CD14-positive monocyte (primary cell): Measurements from ENCODE around the gene GRK1. TPM values are rescaled to one million over a fixed set of nuclear protein-coding genes. Genes with fewer than 3 reads are reported as not detected.

Experiments
- DNase-seq, 3 donors: peaks; one replicate each; pipeline ENCODE4 v3.0.0-alpha.2; 2011 to 2022
- H2AFZ ChIP-seq: 2 replicates; pipeline ENCODE4 v1.6.0; 2012; ENCODE audit warnings: mild to moderate bottlenecking, low read depth, low read length, inconsistent platforms; ENCODE audit not compliant: insufficient read depth, poor library complexity, severe bottlenecking
- H3K27ac ChIP-seq, 2 donors: 1 replicate in 1 of 2; 2 replicates in 1 of 2; pipeline ENCODE4 v1.5.1; 2012 to 2013; ENCODE audit warnings: low read length in 2 of 2, control low read depth in 1 of 2, inconsistent platforms in 1 of 2, low read depth in 1 of 2, mild to moderate bottlenecking in 1 of 2
- H3K27me3 ChIP-seq, 2 donors: one replicate each; pipeline versions ENCODE4 v1.6.0 to v1.6.1; 2011 to 2013; ENCODE audit warnings: low read length in 2 of 2; ENCODE audit not compliant: control insufficient read depth in 2 of 2, insufficient read depth in 2 of 2
- H3K36me3 ChIP-seq, 2 donors: replicated peaks in 1 of 2; 1 replicate in 1 of 2; 2 replicates in 1 of 2; pipeline versions ENCODE4 v1.5.1 to v1.6.1; 2012 to 2013; ENCODE audit warnings: low read length in 2 of 2, control low read depth in 1 of 2, inconsistent platforms in 1 of 2, mild to moderate bottlenecking in 1 of 2; ENCODE audit not compliant: insufficient read depth in 2 of 2, control insufficient read depth in 1 of 2
- H3K4me1 ChIP-seq, 2 donors: 1 replicate in 1 of 2; 2 replicates in 1 of 2; pipeline versions ENCODE4 v1.5.1 to v1.6.1; 2012 to 2013; ENCODE audit warnings: low read length in 2 of 2, control low read depth in 1 of 2, inconsistent platforms in 1 of 2, mild to moderate bottlenecking in 1 of 2, moderate library complexity in 1 of 2; ENCODE audit not compliant: insufficient read depth in 2 of 2, control insufficient read depth in 1 of 2
- H3K4me2 ChIP-seq: replicated peaks from 2 replicates; pipeline ENCODE3; 2012; ENCODE audit warnings: low read length, moderate library complexity, mild to moderate bottlenecking; ENCODE audit not compliant: poor library complexity, severe bottlenecking; ENCODE audit errors: extremely low read depth
- H3K4me3 ChIP-seq, 3 experiments: fragments of 200-600 bp in 1 of 3; sonication (generic) in 1 of 3; replicated peaks in 1 of 3; 1 replicate in 2 of 3; 2 replicates in 1 of 3; pipeline ENCODE4 v1.5.1; 2011 to 2013; ENCODE audit warnings: low read length in 3 of 3, mild to moderate bottlenecking in 3 of 3, control low read depth in 2 of 3, low read depth in 2 of 3, inconsistent platforms in 1 of 3, moderate library complexity in 1 of 3
- H3K79me2 ChIP-seq: 2 replicates; pipeline ENCODE4 v1.6.0; 2012; ENCODE audit warnings: mild to moderate bottlenecking, control low read depth, inconsistent platforms, low read length, moderate library complexity; ENCODE audit not compliant: insufficient read depth
- H3K9ac ChIP-seq: 2 replicates; pipeline ENCODE4 v1.6.0; 2017; ENCODE audit warnings: low read length, mild to moderate bottlenecking; ENCODE audit not compliant: insufficient read depth, poor library complexity, severe bottlenecking
- H3K9me3 ChIP-seq, 2 donors: replicated peaks in 1 of 2; 1 replicate in 1 of 2; 2 replicates in 1 of 2; pipeline versions ENCODE4 v1.5.1 to v1.6.1; 2012 to 2013; ENCODE audit warnings: low read length in 2 of 2, control low read depth in 1 of 2; ENCODE audit not compliant: control insufficient read depth in 1 of 2, insufficient read depth in 1 of 2
- H4K20me1 ChIP-seq: 2 replicates; pipeline ENCODE4 v1.6.0; 2012; ENCODE audit warnings: mild to moderate bottlenecking, low read length, control low read depth, moderate library complexity; ENCODE audit not compliant: insufficient read depth
- H3K27ac Mint-ChIP-seq, 7 donors: one replicate each; pipeline ENCODE4 v1.8.0; 2020; ENCODE audit warnings: mild to moderate bottlenecking in 7 of 7, mixed read lengths in 7 of 7, moderate library complexity in 6 of 7, inconsistent platforms in 2 of 7
- H3K27me3 Mint-ChIP-seq, 3 donors: one replicate each; pipeline ENCODE4 v1.8.0; 2021 to 2022; ENCODE audit warnings: low read depth in 3 of 3, mild to moderate bottlenecking in 3 of 3, mixed read lengths in 3 of 3, moderate library complexity in 3 of 3, inconsistent platforms in 1 of 3
- H3K36me3 Mint-ChIP-seq, 2 donors: one replicate each; pipeline ENCODE4 v1.8.0; 2020; ENCODE audit warnings: mixed read lengths in 2 of 2, inconsistent platforms in 1 of 2, mild to moderate bottlenecking in 1 of 2
- H3K4me1 Mint-ChIP-seq: one replicate; pipeline ENCODE4 v1.8.0; 2020; ENCODE audit warnings: mild to moderate bottlenecking, mixed read lengths
- H3K4me3 Mint-ChIP-seq, 2 donors: one replicate each; pipeline ENCODE4 v1.8.0; 2020; ENCODE audit warnings: mild to moderate bottlenecking in 2 of 2, mixed read lengths in 2 of 2, moderate library complexity in 1 of 2
- H3K9me3 Mint-ChIP-seq, 7 donors: one replicate each; pipeline ENCODE4 v1.8.0; 2020 to 2022; ENCODE audit warnings: mixed read lengths in 7 of 7, mild to moderate bottlenecking in 6 of 7, moderate library complexity in 6 of 7, inconsistent platforms in 2 of 7
- WGBS: methylation state at CpG from one replicate; pipeline ENCODE4 v1.1.5; 2013; ENCODE audit warnings: missing lambda C conversion rate; ENCODE audit not compliant: insufficient coverage; 5-methylcytosine and 5-hydroxymethylcytosine counted together
- intact Hi-C, 2 donors: fragments of 100-400 bp; cut with micrococcal nuclease; formaldehyde crosslinking; loops; one replicate each; pipeline versions ENCODE4 v1.15.0 to v1.15.1; 2023
- polyA plus RNA-seq, 3 donors: library from polyadenylated mRNA; depleted of rRNA in 1 of 3; unstranded in 2 of 3; stranded (reverse) in 1 of 3; fragments of 300-500 nt in 2 of 3; fragments of >200 nt in 1 of 3; fragmentation: Illumina TruSeq in 2 of 3; gene quantifications; 1 replicate in 2 of 3; 2 replicates in 1 of 3; pipeline ENCODE4 v1.2.3, GENCODE V29; 2012 to 2021
- TF ChIP-seq, protein P1 (sequence below): fragments of 200-600 bp; IDR thresholded peaks from one replicate; pipeline ENCODE4 v1.8.0; 2022; ENCODE audit warnings: antibody characterized with exemption, mild to moderate bottlenecking

The GRK1 gene
- polyA plus RNA-seq, 3 donors: not detected

DNA sequence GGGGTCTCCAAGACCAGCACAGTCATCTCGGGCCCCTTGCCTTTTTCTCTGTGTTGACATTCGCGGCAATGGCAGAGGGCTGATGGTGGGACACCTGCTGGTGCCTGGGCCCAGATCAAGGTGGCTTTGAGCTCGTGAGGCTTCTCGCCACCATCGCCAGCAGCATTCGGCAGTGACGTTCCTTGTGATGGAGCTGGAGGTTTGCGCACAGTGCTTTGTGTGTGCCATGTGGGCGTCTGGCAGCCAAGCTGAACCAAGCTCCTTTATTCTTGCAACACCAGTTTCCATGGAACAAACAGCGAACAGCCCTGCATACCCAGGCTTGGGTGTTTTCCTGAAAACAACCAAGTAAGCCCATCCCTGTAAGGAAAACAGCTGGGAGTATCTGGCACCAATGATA is 82.9 kb downstream of the GRK1 start:
- no peaks in the 10 kb centered on the region for H3K4me1 ChIP-seq
- intact Hi-C loops: no loop called here
- Mint-ChIP-seq H3K4me1 (no peaks in the 10 kb centered on the region), H3K36me3 (no peaks in the 10 kb centered on the region), H3K27ac (no peak overlapping the region), H3K9me3 (peaks cover 0 to 17% (median 7%) of the 10 kb centered on the region in 7 donors), H3K4me3 (no peak overlapping the region), H3K27me3 (peaks cover 9 to 22% (median 14%) of the 10 kb centered on the region in 3 donors)
- no peak for DNase-seq
- no peaks in the 10 kb centered on the region for H3K36me3 ChIP-seq
- no peaks in the 10 kb centered on the region for H3K27me3 ChIP-seq
- no peak overlapping the region for H3K9ac ChIP-seq
- 95% methylated on average over 8 of the region's 11 CpGs for WGBS
- H3K4me3 ChIP-seq: no peak overlapping the region
- H3K27ac ChIP-seq: no peak overlapping the region
- TF ChIP-seq, protein P1, sequence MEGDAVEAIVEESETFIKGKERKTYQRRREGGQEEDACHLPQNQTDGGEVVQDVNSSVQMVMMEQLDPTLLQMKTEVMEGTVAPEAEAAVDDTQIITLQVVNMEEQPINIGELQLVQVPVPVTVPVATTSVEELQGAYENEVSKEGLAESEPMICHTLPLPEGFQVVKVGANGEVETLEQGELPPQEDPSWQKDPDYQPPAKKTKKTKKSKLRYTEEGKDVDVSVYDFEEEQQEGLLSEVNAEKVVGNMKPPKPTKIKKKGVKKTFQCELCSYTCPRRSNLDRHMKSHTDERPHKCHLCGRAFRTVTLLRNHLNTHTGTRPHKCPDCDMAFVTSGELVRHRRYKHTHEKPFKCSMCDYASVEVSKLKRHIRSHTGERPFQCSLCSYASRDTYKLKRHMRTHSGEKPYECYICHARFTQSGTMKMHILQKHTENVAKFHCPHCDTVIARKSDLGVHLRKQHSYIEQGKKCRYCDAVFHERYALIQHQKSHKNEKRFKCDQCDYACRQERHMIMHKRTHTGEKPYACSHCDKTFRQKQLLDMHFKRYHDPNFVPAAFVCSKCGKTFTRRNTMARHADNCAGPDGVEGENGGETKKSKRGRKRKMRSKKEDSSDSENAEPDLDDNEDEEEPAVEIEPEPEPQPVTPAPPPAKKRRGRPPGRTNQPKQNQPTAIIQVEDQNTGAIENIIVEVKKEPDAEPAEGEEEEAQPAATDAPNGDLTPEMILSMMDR: no peak
- H3K79me2 ChIP-seq: no peaks in the 10 kb centered on the region
- no peak overlapping the region for H3K4me2 ChIP-seq
- peaks cover 8 to 15% of the 10 kb centered on the region in 2 donors for H3K9me3 ChIP-seq
- no peak overlapping the region for H2AFZ ChIP-seq
- no peaks in the 10 kb centered on the region for H4K20me1 ChIP-seq

DNA sequence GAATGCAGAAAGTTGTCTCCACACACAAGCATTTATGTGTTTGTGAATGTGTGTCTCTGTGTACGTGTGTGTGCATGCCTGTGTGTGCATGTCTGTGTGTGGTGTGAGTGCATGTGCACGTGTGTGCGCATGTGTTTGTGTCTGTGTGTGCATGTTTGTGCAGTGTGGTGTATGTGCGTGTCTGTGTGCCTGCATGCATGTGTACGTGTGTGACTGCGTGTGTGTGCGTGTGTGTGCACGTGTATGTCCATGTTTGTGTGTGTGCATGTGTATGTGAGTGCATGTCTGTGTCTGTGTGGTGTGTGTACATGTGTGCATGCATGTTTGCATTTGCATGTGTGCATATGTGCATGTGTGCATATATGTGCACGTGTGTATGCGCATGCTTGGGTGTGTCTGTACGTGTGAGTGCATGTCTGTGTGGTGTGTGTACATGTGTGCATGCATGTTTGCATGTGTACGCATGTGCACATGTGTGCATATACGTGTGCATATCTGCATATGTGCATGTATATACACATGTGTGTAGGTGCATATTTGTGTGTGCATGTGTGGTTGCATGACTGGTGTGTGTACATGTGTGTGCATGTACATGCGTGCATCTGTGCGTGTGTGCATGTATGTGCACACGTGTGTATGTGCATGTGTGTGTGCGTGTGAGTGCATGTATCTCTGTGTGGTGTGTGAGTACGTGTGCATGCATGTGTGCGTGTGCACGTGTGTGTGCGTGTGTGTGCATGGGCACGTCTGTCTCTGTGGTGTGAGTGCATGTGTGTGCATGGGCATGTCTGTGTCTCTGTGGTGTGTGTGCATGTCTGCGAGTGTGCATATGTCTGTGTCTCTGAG is 83.8 kb downstream of the GRK1 start:
- no peak overlapping the region for H3K4me3 ChIP-seq
- H2AFZ ChIP-seq: no peak overlapping the region
- intact Hi-C loops: no loop called here
- Mint-ChIP-seq H3K4me3 (no peak overlapping the region), H3K27ac (peak overlapping the region in 1 of 7 donors; percentile 42), H3K4me1 (no peaks in the 10 kb centered on the region), H3K27me3 (peaks cover 5 to 27% (median 15%) of the 10 kb centered on the region in 3 donors), H3K9me3 (peaks cover 0 to 17% (median 7%) of the 10 kb centered on the region in 7 donors), H3K36me3 (no peaks in the 10 kb centered on the region)
- H3K36me3 ChIP-seq: no peaks in the 10 kb centered on the region
- no peaks in the 10 kb centered on the region for H3K79me2 ChIP-seq
- TF ChIP-seq, protein P1: no peak
- WGBS: 94% methylated on average over 23 of the region's 23 CpGs
- DNase-seq: no peak
- H4K20me1 ChIP-seq: no peaks in the 10 kb centered on the region
- no peaks in the 10 kb centered on the region for H3K4me1 ChIP-seq
- peaks cover 8 to 15% of the 10 kb centered on the region in 2 donors for H3K9me3 ChIP-seq
- H3K9ac ChIP-seq: no peak overlapping the region
- no peaks in the 10 kb centered on the region for H3K27me3 ChIP-seq
- H3K4me2 ChIP-seq: no peak overlapping the region
- H3K27ac ChIP-seq: no peak overlapping the region
